Nephron (organoid): Measurements from ENCODE around the gene SRSF10.
"Not testable (repeated sequence)": the region's sequence is repeated elsewhere in the genome, so short reads cannot be mapped to it uniquely, and the experiment has no call there.

Experiments used
- H3K27ac Mint-ChIP-seq, 3 experiments: 2 replicates each; pipeline ENCODE4 v1.8.0; 2020; ENCODE audit warnings: mixed read lengths in 3 of 3, mild to moderate bottlenecking in 2 of 3, moderate library complexity in 1 of 3
- H3K27me3 Mint-ChIP-seq: 2 replicates; pipeline ENCODE4 v1.8.0; 2021; ENCODE audit warnings: low read depth, mild to moderate bottlenecking, moderate library complexity, mixed read lengths
- H3K36me3 Mint-ChIP-seq: 2 replicates; pipeline ENCODE4 v1.8.0; 2020; ENCODE audit warnings: low read depth, mixed read lengths
- H3K4me1 Mint-ChIP-seq: 2 replicates; pipeline ENCODE4 v1.8.0; 2020; ENCODE audit warnings: mixed read lengths
- H3K4me3 Mint-ChIP-seq, 3 experiments: 2 replicates each; pipeline ENCODE4 v1.8.0; 2020; ENCODE audit warnings: mild to moderate bottlenecking in 3 of 3, mixed read lengths in 3 of 3, moderate library complexity in 2 of 3
- H3K9me3 Mint-ChIP-seq: 2 replicates; pipeline ENCODE4 v1.8.0; 2020; ENCODE audit warnings: mixed read lengths
- CTCF ChIP-seq, 3 experiments: fragments of 200-600 bp; sonication (generic); IDR thresholded peaks; one replicate each; pipeline ENCODE4 v1.5.0; 2021; ENCODE audit warnings: antibody characterized with exemption in 3 of 3; ENCODE audit not compliant: unreplicated experiment in 3 of 3

Gene SRSF10

GRCh38 chr1:23997812-23998211, 17.7 kb upstream of the SRSF10 start:
- Mint-ChIP-seq H3K4me3 (no peak overlapping the region), H3K9me3 (peaks cover 3% of the 10 kb centered on the region), H3K27ac (peak overlapping the region in 1 of 3 experiments; percentile 18), H3K4me1 (peaks cover 10% of the 10 kb centered on the region), H3K36me3 (no peaks in the 10 kb centered on the region), H3K27me3 (peaks cover 4% of the 10 kb centered on the region)
- TF ChIP-seq CTCF (IDR thresholded peaks at IDR 0.05; ENCODE audit: unreplicated experiment in 3 of 3) = no peak

GRCh38 chr1:23996700-23997229, 16.6 kb upstream of the SRSF10 start:
- H3K4me1 Mint-ChIP-seq = peaks cover 10% of the 10 kb centered on the region
- H3K9me3 Mint-ChIP-seq = peaks cover 6% of the 10 kb centered on the region
- no peak for TF ChIP-seq CTCF (IDR thresholded peaks at IDR 0.05; ENCODE audit: unreplicated experiment in 3 of 3)
- no peak overlapping the region for H3K4me3 Mint-ChIP-seq
- no peaks in the 10 kb centered on the region for H3K36me3 Mint-ChIP-seq
- peaks cover 4% of the 10 kb centered on the region for H3K27me3 Mint-ChIP-seq
- no peak overlapping the region for H3K27ac Mint-ChIP-seq

GRCh38 chr1:23995431-23995837, 15.3 kb upstream of the SRSF10 start:
- no peaks in the 10 kb centered on the region for H3K36me3 Mint-ChIP-seq
- no peak for TF ChIP-seq CTCF (IDR thresholded peaks at IDR 0.05; ENCODE audit: unreplicated experiment in 3 of 3)
- no peak overlapping the region for H3K4me3 Mint-ChIP-seq
- peaks cover 10% of the 10 kb centered on the region for H3K4me1 Mint-ChIP-seq
- peaks cover 8% of the 10 kb centered on the region for H3K27me3 Mint-ChIP-seq
- H3K9me3 Mint-ChIP-seq = peaks cover 9% of the 10 kb centered on the region
- H3K27ac Mint-ChIP-seq = peak overlapping the region in 1 of 3 experiments; percentile 51

GRCh38 chr1:23992011-23992410, 11.9 kb upstream of the SRSF10 start:
- H3K9me3 Mint-ChIP-seq, H3K27me3 Mint-ChIP-seq, H3K27ac Mint-ChIP-seq, H3K36me3 Mint-ChIP-seq, H3K4me3 Mint-ChIP-seq, H3K4me1 Mint-ChIP-seq: not testable (repeated sequence)

GRCh38 chr1:23989263-23989662, 9.1 kb upstream of the SRSF10 start:
- peaks cover 4% of the 10 kb centered on the region for H3K27me3 Mint-ChIP-seq
- H3K4me3 Mint-ChIP-seq = no peak overlapping the region
- H3K27ac Mint-ChIP-seq = no peak overlapping the region
- peaks cover 6% of the 10 kb centered on the region for H3K9me3 Mint-ChIP-seq
- H3K36me3 Mint-ChIP-seq = no peaks in the 10 kb centered on the region
- H3K4me1 Mint-ChIP-seq = peaks cover 3% of the 10 kb centered on the region
- no peak for TF ChIP-seq CTCF (IDR thresholded peaks at IDR 0.05; ENCODE audit: unreplicated experiment in 3 of 3)

GRCh38 chr1:23987038-23987437, 6.9 kb upstream of the SRSF10 start:
- H3K36me3 Mint-ChIP-seq, H3K4me3 Mint-ChIP-seq, H3K9me3 Mint-ChIP-seq, H3K4me1 Mint-ChIP-seq, H3K27me3 Mint-ChIP-seq, H3K27ac Mint-ChIP-seq: not testable (repeated sequence)

- H3K4me1 Mint-ChIP-seq = peaks cover 15% of the 10 kb centered on the region
- no peaks in the 10 kb centered on the region for H3K27me3 Mint-ChIP-seq
- TF ChIP-seq CTCF (IDR thresholded peaks at IDR 0.05; ENCODE audit: unreplicated experiment in 3 of 3) = no peak
- no peaks in the 10 kb centered on the region for H3K9me3 Mint-ChIP-seq
- H3K27ac Mint-ChIP-seq = peak overlapping the region; percentile 91 to 98 (median 94)
- H3K4me3 Mint-ChIP-seq = peak overlapping the region in 2 of 3 experiments; percentile 30 to 49
- H3K36me3 Mint-ChIP-seq = no peaks in the 10 kb centered on the region
These were observed 4.5 kb upstream of the SRSF10 start for GRCh38 chr1:23984417-23985186.
